HCT116 (cell line): ENCODE measurements around the gene ENTPD7.

ENCODE experiments used
- CEBPB ChIP-seq: IDR thresholded peaks from 2 replicates; pipeline ENCODE4 v1.6.1; 2012; ENCODE audit warnings: low read depth
- TF ChIP-seq, protein P1 (sequence below), 3 experiments: fragments of 200-600 bp in 1 of 3; sonication (generic) in 1 of 3; IDR thresholded peaks in 2 of 3; conservative IDR thresholded peaks in 1 of 3; 2 replicates each; pipeline ENCODE4 v1.5.1; 2012 to 2017; ENCODE audit warnings: low read depth in 2 of 3, low read length in 2 of 3, antibody characterized with exemption in 1 of 3, borderline replicate concordance in 1 of 3, control low read depth in 1 of 3, mild to moderate bottlenecking in 1 of 3, mixed read lengths in 1 of 3, mixed run types in 1 of 3, moderate library complexity in 1 of 3; ENCODE audit not compliant: insufficient read depth in 1 of 3
- TF ChIP-seq, protein P2 (sequence below): IDR thresholded peaks from 2 replicates; pipeline ENCODE4 v1.6.1; 2012

DNA sequence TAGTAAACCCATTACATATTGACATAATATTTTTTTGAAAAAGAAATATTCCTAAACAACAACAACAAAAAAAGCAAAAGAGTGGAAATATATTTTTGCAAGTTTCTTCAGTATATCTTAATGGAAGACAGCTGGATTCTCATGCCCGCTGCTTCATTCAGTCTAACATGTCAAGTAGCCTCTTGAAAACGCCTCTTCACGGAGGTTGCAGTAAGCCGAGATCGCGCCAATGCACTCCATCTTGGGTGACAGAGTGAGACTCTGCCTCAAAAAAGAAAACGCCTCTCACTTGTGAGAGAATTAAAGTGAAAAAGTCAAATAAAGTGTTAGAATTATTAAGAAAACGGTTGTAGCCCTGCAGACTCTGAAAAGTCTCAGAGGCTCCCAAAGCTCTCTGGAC lies 74.1 kb downstream of the ENTPD7 start:
- TF ChIP-seq, protein P1, sequence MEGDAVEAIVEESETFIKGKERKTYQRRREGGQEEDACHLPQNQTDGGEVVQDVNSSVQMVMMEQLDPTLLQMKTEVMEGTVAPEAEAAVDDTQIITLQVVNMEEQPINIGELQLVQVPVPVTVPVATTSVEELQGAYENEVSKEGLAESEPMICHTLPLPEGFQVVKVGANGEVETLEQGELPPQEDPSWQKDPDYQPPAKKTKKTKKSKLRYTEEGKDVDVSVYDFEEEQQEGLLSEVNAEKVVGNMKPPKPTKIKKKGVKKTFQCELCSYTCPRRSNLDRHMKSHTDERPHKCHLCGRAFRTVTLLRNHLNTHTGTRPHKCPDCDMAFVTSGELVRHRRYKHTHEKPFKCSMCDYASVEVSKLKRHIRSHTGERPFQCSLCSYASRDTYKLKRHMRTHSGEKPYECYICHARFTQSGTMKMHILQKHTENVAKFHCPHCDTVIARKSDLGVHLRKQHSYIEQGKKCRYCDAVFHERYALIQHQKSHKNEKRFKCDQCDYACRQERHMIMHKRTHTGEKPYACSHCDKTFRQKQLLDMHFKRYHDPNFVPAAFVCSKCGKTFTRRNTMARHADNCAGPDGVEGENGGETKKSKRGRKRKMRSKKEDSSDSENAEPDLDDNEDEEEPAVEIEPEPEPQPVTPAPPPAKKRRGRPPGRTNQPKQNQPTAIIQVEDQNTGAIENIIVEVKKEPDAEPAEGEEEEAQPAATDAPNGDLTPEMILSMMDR (IDR thresholded peaks at IDR 0.05 in 2 of 3, conservative IDR thresholded peaks at IDR 0.05 in 1 of 3; ENCODE audit: borderline replicate concordance in 1 of 3, insufficient read depth in 1 of 3, low read depth in 2 of 3, low read length in 2 of 3) = no peak
- TF ChIP-seq, protein P2, sequence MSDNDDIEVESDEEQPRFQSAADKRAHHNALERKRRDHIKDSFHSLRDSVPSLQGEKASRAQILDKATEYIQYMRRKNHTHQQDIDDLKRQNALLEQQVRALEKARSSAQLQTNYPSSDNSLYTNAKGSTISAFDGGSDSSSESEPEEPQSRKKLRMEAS = no peak
- TF ChIP-seq CEBPB = no peak
